Inflammatory macrophage (primary cell): ENCODE results near the gene ADGRF3.
A peak's percentile ranks its signal among the peaks of the same experiment; 100 is the strongest.
"Not testable (repeated sequence)": the region's sequence is repeated elsewhere in the genome, so short reads cannot be mapped to it uniquely, and the experiment has no call there.

Experiments used
- DNase-seq, 2 donors: peaks; one replicate each; pipeline ENCODE4 v3.0.0-alpha.2; 2020 to 2022

Gene ADGRF3

GRCh38 chr2:26314243-26314642 lies 32.3 kb downstream of the ADGRF3 start:
- no peak for DNase-seq

- DNase-seq, result no peak
These were observed 33.1 kb downstream of the ADGRF3 start for GRCh38 chr2:26313446-26313845.

GRCh38 chr2:26312471-26312870 lies 34.1 kb downstream of the ADGRF3 start:
- no peak for DNase-seq

GRCh38 chr2:26309921-26310320 lies 36.7 kb downstream of the ADGRF3 start:
- no peak for DNase-seq

- no peak for DNase-seq
These were observed 41.0 kb downstream of the ADGRF3 start for GRCh38 chr2:26305540-26305939.

- not testable (repeated sequence) for DNase-seq
These were observed 41.5 kb downstream of the ADGRF3 start for GRCh38 chr2:26305094-26305493.

- no peak for DNase-seq
These were observed 43.7 kb downstream of the ADGRF3 start for GRCh38 chr2:26302846-26303245.

GRCh38 chr2:26300234-26300925 lies 46.2 kb downstream of the ADGRF3 start:
- peak; percentile 59 to 66 for DNase-seq

- peak; percentile 13 to 36 for DNase-seq
These were observed 47.0 kb downstream of the ADGRF3 start for GRCh38 chr2:26299471-26300101.

- DNase-seq, result peak; percentile 44 to 60
These were observed 47.8 kb downstream of the ADGRF3 start for GRCh38 chr2:26298638-26299393.

- DNase-seq, result no peak
These were observed 48.3 kb downstream of the ADGRF3 start for GRCh38 chr2:26298286-26298637.

- DNase-seq, result no peak
These were observed 49.5 kb downstream of the ADGRF3 start for GRCh38 chr2:26297061-26297460.

- no peak for DNase-seq
These were observed 51.1 kb downstream of the ADGRF3 start for GRCh38 chr2:26295511-26295910.

- DNase-seq, result peak; percentile 63 to 89
These were observed 53.9 kb downstream of the ADGRF3 start for GRCh38 chr2:26292646-26293045.

- DNase-seq, result peak; percentile 79 to 88
These were observed 56.6 kb downstream of the ADGRF3 start for GRCh38 chr2:26290001-26290400.

- DNase-seq, result no peak
These were observed 60.7 kb downstream of the ADGRF3 start for GRCh38 chr2:26285931-26286330.

- no peak for DNase-seq
These were observed 62.5 kb downstream of the ADGRF3 start for GRCh38 chr2:26284132-26284531.

GRCh38 chr2:26283606-26284005 lies 63.0 kb downstream of the ADGRF3 start:
- DNase-seq, result no peak

GRCh38 chr2:26281226-26281625 lies 65.4 kb downstream of the ADGRF3 start:
- DNase-seq, result no peak

- DNase-seq, result no peak
These were observed 66.7 kb downstream of the ADGRF3 start for GRCh38 chr2:26279886-26280285.

- DNase-seq, result no peak
These were observed 69.9 kb downstream of the ADGRF3 start for GRCh38 chr2:26276484-26277227.

GRCh38 chr2:26274058-26274613 lies 72.5 kb downstream of the ADGRF3 start:
- DNase-seq, result peak; percentile 85 to 90

GRCh38 chr2:26273501-26273900 lies 73.1 kb downstream of the ADGRF3 start:
- peak; percentile 47 to 50 for DNase-seq
